Stimulated activated CD8-positive, alpha-beta memory T cell treated with anti-CD3 and anti-CD28 coated beads, Interleukin-4, amount 100 ng/mL, for 1 hour (primary cell): ENCODE results near the gene NOTCH3.

Experiments
- DNase-seq, 2 donors: peaks; one replicate each; pipeline ENCODE4 v3.0.0-alpha.2; 2020; ENCODE audit warnings: low read depth in 2 of 2, low spot score in 1 of 2

NOTCH3 gene

GRCh38 chr19:15166700-15167099, 34.1 kb downstream of the NOTCH3 start:
- no peak for DNase-seq

- no peak for DNase-seq
Measured at GRCh38 chr19:15161028-15161984, 39.5 kb downstream of the NOTCH3 start.

GRCh38 chr19:15159251-15159650, 41.5 kb downstream of the NOTCH3 start:
- DNase-seq, result no peak

- no peak for DNase-seq
Measured at GRCh38 chr19:15156391-15156790, 44.4 kb downstream of the NOTCH3 start.

- DNase-seq, result no peak
Measured at GRCh38 chr19:15155296-15155695, 45.5 kb downstream of the NOTCH3 start.

GRCh38 chr19:15154002-15154612, 46.7 kb downstream of the NOTCH3 start:
- DNase-seq, result no peak

GRCh38 chr19:15149737-15150136, 51.1 kb downstream of the NOTCH3 start:
- no peak for DNase-seq

GRCh38 chr19:15147090-15147489, 53.7 kb downstream of the NOTCH3 start:
- DNase-seq, result no peak

GRCh38 chr19:15144046-15144646, 56.6 kb downstream of the NOTCH3 start:
- DNase-seq, result no peak

- no peak for DNase-seq
Measured at GRCh38 chr19:15142313-15142712, 58.5 kb downstream of the NOTCH3 start.

- DNase-seq, result no peak
Measured at GRCh38 chr19:15141143-15141542, 59.7 kb downstream of the NOTCH3 start.

GRCh38 chr19:15138427-15138826, 62.4 kb downstream of the NOTCH3 start:
- no peak for DNase-seq

- no peak for DNase-seq
Measured at GRCh38 chr19:15137777-15138176, 63.0 kb downstream of the NOTCH3 start.

GRCh38 chr19:15136234-15136954, 64.4 kb downstream of the NOTCH3 start:
- DNase-seq, result no peak

GRCh38 chr19:15129856-15130585, 70.8 kb downstream of the NOTCH3 start:
- no peak for DNase-seq

GRCh38 chr19:15128162-15128770, 72.5 kb downstream of the NOTCH3 start:
- no peak for DNase-seq

GRCh38 chr19:15126131-15126910, 74.5 kb downstream of the NOTCH3 start:
- DNase-seq, result no peak

- peak; percentile 95 to 96 for DNase-seq
Measured at GRCh38 chr19:15125232-15126067, 75.3 kb downstream of the NOTCH3 start.
